Heart left ventricle (tissue), 13 donors: Measurements from ENCODE around the gene SLC22A2.

Experiments used
- POLR2A ChIP-seq, 2 donors: fragments of 450-650 bp; IDR thresholded peaks; one replicate each; pipeline ENCODE4 v1.6.1; 2017; ENCODE audit warnings: antibody characterized with exemption in 2 of 2, mild to moderate bottlenecking in 2 of 2, moderate library complexity in 2 of 2
- TF ChIP-seq, protein P1 (sequence below), 12 donors: fragments of 200-600 bp; sonication (generic) in 4 of 12; IDR thresholded peaks; one replicate each; pipeline versions ENCODE4 v1.5.0 to v1.8.0; 2018 to 2022; ENCODE audit warnings: antibody characterized with exemption in 12 of 12, mild to moderate bottlenecking in 5 of 12
- donor health status: ischemic (EF 13 %, LVEDD 7.1; RV severe dilation, severe dysfunction).
- donor health status: DM: no; HTN: yes; CAD: no.
- donor health status: DM: no; HTN: no; CAD: no.
- donor health status: ischemic (EF 25% LVEDD 6.9; RV normal size, moderate dysfunction).
- donor health status: ischemic (EF 25% LVEDD 5.7; RV mildly dilated, moderate dysfunction).
- donor health status: ischemic (EF 35%, LVEDD 5.7; RV mildly dilated, moderate dysfunction).
- donor health status: nonischemic (EF 11% LVEDD 7.7; RV severe dilation, severe dysfunction).
- donor health status: DM: yes; HTN: yes; CAD: no.
- donor health status: PGD.
- donor health status: ischemic (EF 29% LVEDD 5.4; RV normal size, mild dysfunction).
- donor health status: nonischemic (EF 23%, LVEDD 6.1; RV moderate dilation, normal function).

DNA sequence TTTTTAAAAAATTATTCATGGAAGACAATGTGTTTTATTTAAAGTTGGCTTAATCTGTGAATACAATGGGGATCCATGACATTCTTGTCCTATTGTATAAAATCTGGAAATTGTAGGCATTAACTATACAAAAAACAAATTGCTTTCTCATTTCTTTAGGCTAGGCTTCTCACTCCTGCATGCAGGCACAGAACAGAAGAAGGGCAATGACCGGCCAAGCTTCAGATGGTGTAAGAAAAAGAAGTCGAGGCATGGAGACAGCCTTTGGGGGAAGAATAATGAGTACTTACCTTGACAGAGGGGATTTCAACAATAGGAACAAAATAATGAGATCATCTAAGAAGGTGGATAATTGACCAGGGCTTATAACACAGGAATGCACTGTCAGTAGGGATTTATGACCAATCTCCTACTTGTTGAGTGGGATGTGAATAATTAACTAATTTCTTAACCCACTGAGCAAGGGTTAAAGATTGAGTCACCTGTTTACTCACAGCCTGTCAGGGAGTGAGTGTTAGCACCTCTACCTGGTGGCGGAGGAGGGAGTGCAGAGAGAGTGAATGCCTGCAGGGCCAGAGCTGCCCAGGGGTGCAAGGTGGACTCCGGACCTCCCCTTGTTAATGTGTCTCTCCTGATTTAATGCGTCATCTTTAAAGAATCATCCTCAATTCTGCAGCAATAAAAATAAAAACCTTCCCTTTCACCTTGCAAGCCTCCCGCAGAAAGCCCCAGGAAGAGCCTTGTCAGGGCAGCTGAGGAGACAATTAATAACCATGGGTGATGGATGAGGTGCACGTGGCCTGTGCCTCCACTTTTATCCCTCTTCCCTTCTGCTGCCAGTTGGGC is 3.9 kb downstream of the SLC22A2 start:
- TF ChIP-seq POLR2A (IDR thresholded peaks at IDR 0.05): no peak
- TF ChIP-seq, protein P1, sequence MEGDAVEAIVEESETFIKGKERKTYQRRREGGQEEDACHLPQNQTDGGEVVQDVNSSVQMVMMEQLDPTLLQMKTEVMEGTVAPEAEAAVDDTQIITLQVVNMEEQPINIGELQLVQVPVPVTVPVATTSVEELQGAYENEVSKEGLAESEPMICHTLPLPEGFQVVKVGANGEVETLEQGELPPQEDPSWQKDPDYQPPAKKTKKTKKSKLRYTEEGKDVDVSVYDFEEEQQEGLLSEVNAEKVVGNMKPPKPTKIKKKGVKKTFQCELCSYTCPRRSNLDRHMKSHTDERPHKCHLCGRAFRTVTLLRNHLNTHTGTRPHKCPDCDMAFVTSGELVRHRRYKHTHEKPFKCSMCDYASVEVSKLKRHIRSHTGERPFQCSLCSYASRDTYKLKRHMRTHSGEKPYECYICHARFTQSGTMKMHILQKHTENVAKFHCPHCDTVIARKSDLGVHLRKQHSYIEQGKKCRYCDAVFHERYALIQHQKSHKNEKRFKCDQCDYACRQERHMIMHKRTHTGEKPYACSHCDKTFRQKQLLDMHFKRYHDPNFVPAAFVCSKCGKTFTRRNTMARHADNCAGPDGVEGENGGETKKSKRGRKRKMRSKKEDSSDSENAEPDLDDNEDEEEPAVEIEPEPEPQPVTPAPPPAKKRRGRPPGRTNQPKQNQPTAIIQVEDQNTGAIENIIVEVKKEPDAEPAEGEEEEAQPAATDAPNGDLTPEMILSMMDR (IDR thresholded peaks at IDR 0.05): no peak
